ENCODE measurements around the gene MAPRE2. TPM values are rescaled to one million over a fixed set of nuclear protein-coding genes. Genes with fewer than 3 reads are reported as not detected.

Gene MAPRE2
- total and polyA plus RNA-seq, 11 donors = 36.4 to 190 (median 137) TPM

GRCh38 chr18:35038881-35039491 lies 2.2 kb upstream of the MAPRE2 start:
- ATAC-seq = no peak
- peak overlapping the region in 1 of 12 donors; percentile 95 for H3K27ac ChIP-seq
- TF ChIP-seq CTCF (IDR thresholded peaks at IDR 0.05) = no peak
- no peak for TF ChIP-seq POLR2A (IDR thresholded peaks at IDR 0.05)

GRCh38 chr18:35040638-35040987 lies 600 bp upstream of the MAPRE2 start:
- H3K4me1 ChIP-seq = peaks cover 0 to 71% (median 31%) of the 10 kb centered on the region in 12 donors
- no peaks in the 10 kb centered on the region for H3K27me3 ChIP-seq
- no peaks in the 10 kb centered on the region for H3K9me3 ChIP-seq
- TF ChIP-seq POLR2A (IDR thresholded peaks at IDR 0.05) = no peak
- TF ChIP-seq CTCF (IDR thresholded peaks at IDR 0.05) = no peak
- peak overlapping the region in 11 of 12 donors; percentile 66 to 96 (median 92) for H3K4me3 ChIP-seq
- no peak for ATAC-seq
- intact Hi-C loops (cut with DNase I) = loop anchor here in 8 of 10 donors (2.0 to 10.0 kb wide), 8 partner anchors 37 to 200 kb away; partner anchors contain the start of gene ZNF397 (in 1 of the 8)
- peak overlapping the region in 11 of 12 donors; percentile 85 to 95 (median 89) for H3K27ac ChIP-seq
- no peaks in the 10 kb centered on the region for H3K36me3 ChIP-seq
- DNase-seq = no peak

More at GRCh38 chr18:35038881-35039491, 2.2 kb upstream of the MAPRE2 start:
- DNase-seq = no peak
- no peaks in the 10 kb centered on the region for H3K9me3 ChIP-seq
- intact Hi-C loops (cut with DNase I) = loop anchor here in 1 of 10 donors (10.0 kb wide), 1 partner anchor 96 kb away; no protein-coding TSS in a partner anchor
- no peaks in the 10 kb centered on the region for H3K36me3 ChIP-seq
- H3K4me1 ChIP-seq = peaks cover 0 to 55% (median 15%) of the 10 kb centered on the region in 12 donors
- no peak overlapping the region for H3K4me3 ChIP-seq
- 82 to 93% (median 90%) methylated on average over 2 of the region's 2 CpGs for whole genome bisulfite sequencing, 4 donors
- no peaks in the 10 kb centered on the region for H3K27me3 ChIP-seq

GRCh38 chr18:35041815-35042387 lies 688 bp downstream of the MAPRE2 start:
- Histone ChIP-seq H3K36me3 (no peaks in the 10 kb centered on the region), H3K27ac (peak overlapping the region; percentile 75 to 95 (median 89)), H3K9me3 (no peaks in the 10 kb centered on the region), H3K27me3 (no peaks in the 10 kb centered on the region), H3K4me1 (peaks cover 0 to 84% (median 44%) of the 10 kb centered on the region in 12 donors), H3K4me3 (peak overlapping the region; percentile 66 to 96 (median 92))
- peak in 3 of 4 donors; percentile 9 to 18 (median 17) for ATAC-seq
- intact Hi-C loops (cut with DNase I) = loop anchor here in 8 of 10 donors (2.0 to 10.0 kb wide), 8 partner anchors 35 to 199 kb away; partner anchors contain the start of gene ZNF397 (in 1 of the 8)
- no peak for DNase-seq
- TF ChIP-seq CTCF (IDR thresholded peaks at IDR 0.05) (peak in 1 of 12 donors; percentile 1), POLR2A (IDR thresholded peaks at IDR 0.05) (no peak)
- WGBS, 4 donors = 0 to 1% (median 0%) methylated on average over 11 of the region's 11 CpGs

GRCh38 chr18:35042389-35043071 lies 1.3 kb downstream of the MAPRE2 start:
- intact Hi-C loops (cut with DNase I) = loop anchor here in 8 of 10 donors (5.0 to 10.0 kb wide), 7 partner anchors 35 to 102 kb away; no protein-coding TSS in a partner anchor
- ATAC-seq (peak in 2 of 4 donors; percentile 2 to 7), DNase-seq (no peak)
- Histone ChIP-seq H3K27me3 (no peaks in the 10 kb centered on the region), H3K9me3 (no peaks in the 10 kb centered on the region), H3K4me1 (peaks cover 0 to 88% (median 49%) of the 10 kb centered on the region in 12 donors), H3K27ac (peak overlapping the region; percentile 58 to 95 (median 89)), H3K4me3 (peak overlapping the region; percentile 66 to 96 (median 92)), H3K36me3 (no peaks in the 10 kb centered on the region)
- WGBS, 4 donors = 2 to 3% (median 2%) methylated on average over 5 of the region's 5 CpGs
- TF ChIP-seq CTCF (IDR thresholded peaks at IDR 0.05) (no peak), POLR2A (IDR thresholded peaks at IDR 0.05) (no peak)

Measured in heart left ventricle (tissue), 16 donors.